Measurements from ENCODE around the gene TCP11.
"Not testable (repeated sequence)": the region's sequence is repeated elsewhere in the genome, so short reads cannot be mapped to it uniquely, and the experiment has no call there.

Gene TCP11

DNA sequence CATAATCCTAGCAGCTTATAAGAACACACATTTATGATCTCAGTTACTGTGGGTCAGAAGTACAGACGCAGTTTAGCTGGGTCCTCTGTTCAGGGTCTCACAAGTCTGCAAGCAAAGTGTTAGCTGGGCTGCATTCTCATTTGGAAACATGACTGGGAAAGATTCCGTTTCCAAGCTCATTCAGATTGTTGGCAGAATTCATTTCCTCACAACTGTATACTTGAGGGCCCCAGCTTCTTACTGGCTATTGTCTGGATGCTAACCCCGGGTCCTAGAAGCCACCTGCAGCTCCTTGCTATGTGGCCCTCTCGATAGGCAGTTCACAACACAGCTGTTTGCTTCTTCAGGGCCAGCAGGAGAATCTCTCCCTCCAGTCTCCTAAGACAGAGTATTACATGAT, 13.1 kb downstream of the TCP11 start:
- no peak overlapping the region for H3K27ac ChIP-seq
- TF ChIP-seq, protein P1, sequence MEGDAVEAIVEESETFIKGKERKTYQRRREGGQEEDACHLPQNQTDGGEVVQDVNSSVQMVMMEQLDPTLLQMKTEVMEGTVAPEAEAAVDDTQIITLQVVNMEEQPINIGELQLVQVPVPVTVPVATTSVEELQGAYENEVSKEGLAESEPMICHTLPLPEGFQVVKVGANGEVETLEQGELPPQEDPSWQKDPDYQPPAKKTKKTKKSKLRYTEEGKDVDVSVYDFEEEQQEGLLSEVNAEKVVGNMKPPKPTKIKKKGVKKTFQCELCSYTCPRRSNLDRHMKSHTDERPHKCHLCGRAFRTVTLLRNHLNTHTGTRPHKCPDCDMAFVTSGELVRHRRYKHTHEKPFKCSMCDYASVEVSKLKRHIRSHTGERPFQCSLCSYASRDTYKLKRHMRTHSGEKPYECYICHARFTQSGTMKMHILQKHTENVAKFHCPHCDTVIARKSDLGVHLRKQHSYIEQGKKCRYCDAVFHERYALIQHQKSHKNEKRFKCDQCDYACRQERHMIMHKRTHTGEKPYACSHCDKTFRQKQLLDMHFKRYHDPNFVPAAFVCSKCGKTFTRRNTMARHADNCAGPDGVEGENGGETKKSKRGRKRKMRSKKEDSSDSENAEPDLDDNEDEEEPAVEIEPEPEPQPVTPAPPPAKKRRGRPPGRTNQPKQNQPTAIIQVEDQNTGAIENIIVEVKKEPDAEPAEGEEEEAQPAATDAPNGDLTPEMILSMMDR (IDR thresholded peaks at IDR 0.05), result no peak
- no peak overlapping the region for H3K4me3 ChIP-seq (ENCODE audit: low read depth in 1 of 2, low read length in 1 of 2)
- H3K4me1 ChIP-seq (ENCODE audit: control insufficient read depth in 1 of 2, insufficient read depth in 1 of 2, low read depth in 1 of 2, low read length in 1 of 2), result no peaks in the 10 kb centered on the region
- H3K9me3 ChIP-seq, result no peaks in the 10 kb centered on the region
- no peaks in the 10 kb centered on the region for H3K36me3 ChIP-seq
- H3K27me3 ChIP-seq, result no peaks in the 10 kb centered on the region

DNA sequence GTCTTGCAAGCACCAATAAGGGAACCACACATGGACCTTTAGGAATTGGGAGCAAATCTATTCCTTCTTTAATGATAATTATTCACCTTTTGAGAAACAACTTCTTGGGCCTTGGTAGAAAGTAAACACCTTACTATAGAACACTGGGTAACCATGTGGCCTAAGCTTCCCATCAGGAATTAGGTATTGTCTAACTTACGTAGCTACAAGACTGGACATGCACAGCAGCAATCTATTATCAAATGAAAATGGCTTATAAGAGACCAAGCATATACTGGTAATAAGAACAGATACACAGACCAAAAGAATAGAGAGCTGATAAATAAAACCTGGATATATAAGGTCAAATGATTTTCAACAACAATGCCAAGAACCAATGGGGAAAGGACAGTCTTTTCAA, 16.8 kb downstream of the TCP11 start:
- Histone ChIP-seq H3K36me3 (no peaks in the 10 kb centered on the region), H3K27ac (no peak overlapping the region), H3K4me1 (ENCODE audit: control insufficient read depth in 1 of 2, insufficient read depth in 1 of 2, low read depth in 1 of 2, low read length in 1 of 2) (no peaks in the 10 kb centered on the region), H3K27me3 (no peaks in the 10 kb centered on the region), H3K9me3 (no peaks in the 10 kb centered on the region), H3K4me3 (ENCODE audit: low read depth in 1 of 2, low read length in 1 of 2) (no peak overlapping the region)
- TF ChIP-seq, protein P1 (IDR thresholded peaks at IDR 0.05), result no peak

DNA sequence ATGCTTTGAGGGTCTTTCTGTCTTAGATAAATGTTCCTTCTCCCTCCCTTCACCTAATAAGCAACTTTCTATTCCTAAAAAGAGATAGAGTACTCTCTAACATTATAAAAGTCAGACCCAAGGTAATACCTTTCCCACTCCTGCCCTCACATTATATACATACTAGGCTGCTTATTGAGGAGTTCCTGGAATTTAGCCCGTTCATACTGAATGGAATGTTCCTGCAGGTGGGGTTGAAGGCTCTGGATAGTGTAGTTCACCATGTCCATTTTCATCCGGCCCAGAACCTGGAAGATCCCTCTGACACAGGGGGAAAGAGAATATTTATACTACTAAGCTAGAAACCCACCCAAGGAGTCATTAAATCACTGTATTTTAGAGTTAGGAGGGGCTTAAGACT, 20.4 kb downstream of the TCP11 start:
- Histone ChIP-seq H3K36me3 (no peaks in the 10 kb centered on the region), H3K4me3 (ENCODE audit: low read depth in 1 of 2, low read length in 1 of 2) (no peak overlapping the region), H3K27ac (no peak overlapping the region), H3K4me1 (ENCODE audit: control insufficient read depth in 1 of 2, insufficient read depth in 1 of 2, low read depth in 1 of 2, low read length in 1 of 2) (no peaks in the 10 kb centered on the region), H3K27me3 (no peaks in the 10 kb centered on the region), H3K9me3 (no peaks in the 10 kb centered on the region)
- TF ChIP-seq, protein P1 (IDR thresholded peaks at IDR 0.05), result no peak

DNA sequence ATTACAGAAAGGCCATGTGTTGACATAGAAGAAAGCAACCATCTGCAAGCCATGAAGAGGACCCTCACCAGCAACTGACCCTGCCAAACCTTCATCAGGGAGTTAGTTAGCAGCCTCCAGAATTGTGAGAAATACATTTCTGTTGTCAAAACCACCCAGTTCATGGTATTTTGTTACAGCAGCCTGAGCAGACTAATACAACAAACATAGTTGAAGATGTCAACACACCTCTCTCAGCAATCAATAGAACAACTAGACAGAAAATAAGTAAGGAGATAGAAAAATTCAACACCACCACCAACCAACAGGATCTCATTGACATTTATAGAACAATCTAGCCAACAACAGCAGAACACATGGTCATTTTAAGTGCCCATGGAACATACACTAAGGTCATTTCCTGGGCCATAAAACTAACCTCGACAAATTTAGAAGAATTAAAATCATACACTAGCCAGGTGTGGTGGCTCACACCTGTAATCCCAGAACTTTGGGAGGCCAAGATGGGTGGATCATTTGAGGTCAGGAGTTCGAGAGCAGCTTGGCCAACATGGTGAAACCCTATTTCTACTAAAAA, 32.7 kb downstream of the TCP11 start:
- TF ChIP-seq, protein P1 (IDR thresholded peaks at IDR 0.05), result no peak
- H3K36me3 ChIP-seq, result no peaks in the 10 kb centered on the region
- no peak overlapping the region for H3K27ac ChIP-seq
- H3K9me3 ChIP-seq, result peaks cover 6% of the 10 kb centered on the region
- no peaks in the 10 kb centered on the region for H3K4me1 ChIP-seq (ENCODE audit: control insufficient read depth in 1 of 2, insufficient read depth in 1 of 2, low read depth in 1 of 2, low read length in 1 of 2)
- H3K4me3 ChIP-seq (ENCODE audit: low read depth in 1 of 2, low read length in 1 of 2), result no peak overlapping the region
- no peaks in the 10 kb centered on the region for H3K27me3 ChIP-seq

DNA sequence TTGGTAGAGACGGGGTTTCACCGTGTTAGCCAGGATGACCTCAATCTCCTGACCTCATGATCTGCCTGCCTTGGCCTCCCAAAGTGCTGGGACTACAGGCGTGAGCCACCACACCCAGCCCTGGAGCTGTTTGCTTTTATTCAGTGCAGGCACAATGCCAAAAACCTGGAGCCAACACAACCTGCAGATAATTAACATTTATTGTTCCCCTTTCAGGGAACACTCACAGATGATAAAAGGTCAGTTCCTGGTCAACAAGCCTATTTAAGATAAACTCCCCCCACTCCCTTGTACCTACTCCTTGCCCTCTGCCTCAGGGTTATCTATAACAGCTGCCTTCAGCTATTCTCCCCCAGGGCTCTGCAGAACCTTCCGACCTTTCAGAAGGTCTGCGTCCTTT, 33.4 kb downstream of the TCP11 start:
- not testable (repeated sequence) for H3K4me3 ChIP-seq (ENCODE audit: low read depth in 1 of 2, low read length in 1 of 2); H3K27ac ChIP-seq; H3K36me3 ChIP-seq; H3K27me3 ChIP-seq; H3K4me1 ChIP-seq (ENCODE audit: control insufficient read depth in 1 of 2, insufficient read depth in 1 of 2, low read depth in 1 of 2, low read length in 1 of 2); H3K9me3 ChIP-seq

DNA sequence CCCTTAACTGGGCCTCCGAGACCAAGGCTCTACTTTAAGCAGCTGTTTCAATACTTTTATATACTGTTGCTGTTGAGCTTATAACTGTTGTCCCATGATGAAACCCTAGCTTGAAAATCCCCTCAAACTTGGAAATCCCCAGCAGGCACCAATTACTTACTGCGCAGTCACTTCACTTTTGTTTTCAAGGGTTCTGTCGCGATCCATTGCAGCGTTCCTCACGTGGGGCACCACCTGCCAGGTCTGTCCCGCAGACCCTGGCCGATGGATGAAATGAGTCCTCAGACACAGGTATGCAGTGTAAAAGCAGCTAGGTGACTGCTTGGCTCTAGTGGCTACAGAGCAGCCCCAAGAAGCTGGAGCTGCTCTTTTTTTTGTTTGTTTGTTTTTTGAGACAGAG, 33.9 kb downstream of the TCP11 start:
- H3K4me1 ChIP-seq (ENCODE audit: control insufficient read depth in 1 of 2, insufficient read depth in 1 of 2, low read depth in 1 of 2, low read length in 1 of 2); H3K9me3 ChIP-seq; H3K36me3 ChIP-seq; H3K27me3 ChIP-seq; H3K4me3 ChIP-seq (ENCODE audit: low read depth in 1 of 2, low read length in 1 of 2); H3K27ac ChIP-seq: not testable (repeated sequence)

DNA sequence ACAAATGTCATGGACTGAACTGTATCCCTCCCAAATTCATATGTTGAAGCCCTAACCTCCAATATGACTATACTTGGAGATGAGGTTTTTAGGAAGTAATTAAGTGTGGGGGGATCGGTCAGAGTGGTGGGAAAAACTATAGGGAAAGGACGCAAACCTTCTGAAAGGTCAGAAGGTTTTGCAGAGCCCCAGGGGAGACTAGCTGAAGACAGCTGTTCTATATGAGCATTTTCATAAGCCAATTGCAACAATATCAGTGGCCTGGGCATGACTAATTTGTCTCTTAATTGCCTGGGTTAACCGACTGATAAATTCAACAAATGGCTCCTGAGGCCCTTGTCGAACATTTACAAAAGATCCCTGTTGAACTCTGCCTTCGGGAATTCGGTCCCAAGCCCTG, 35.1 kb downstream of the TCP11 start:
- H3K27ac ChIP-seq; H3K9me3 ChIP-seq; H3K4me3 ChIP-seq (ENCODE audit: low read depth in 1 of 2, low read length in 1 of 2); H3K27me3 ChIP-seq; H3K4me1 ChIP-seq (ENCODE audit: control insufficient read depth in 1 of 2, insufficient read depth in 1 of 2, low read depth in 1 of 2, low read length in 1 of 2); H3K36me3 ChIP-seq: not testable (repeated sequence)

Data from neutrophil (primary cell).